GF-D8 (cell line): Measurements from ENCODE around the gene TMEM266.

Experiments used
- DNase-seq: peaks from one replicate; lab custom pipeline; 2025; lab: John Stamatoyannopoulos, UW

The TMEM266 gene

DNA sequence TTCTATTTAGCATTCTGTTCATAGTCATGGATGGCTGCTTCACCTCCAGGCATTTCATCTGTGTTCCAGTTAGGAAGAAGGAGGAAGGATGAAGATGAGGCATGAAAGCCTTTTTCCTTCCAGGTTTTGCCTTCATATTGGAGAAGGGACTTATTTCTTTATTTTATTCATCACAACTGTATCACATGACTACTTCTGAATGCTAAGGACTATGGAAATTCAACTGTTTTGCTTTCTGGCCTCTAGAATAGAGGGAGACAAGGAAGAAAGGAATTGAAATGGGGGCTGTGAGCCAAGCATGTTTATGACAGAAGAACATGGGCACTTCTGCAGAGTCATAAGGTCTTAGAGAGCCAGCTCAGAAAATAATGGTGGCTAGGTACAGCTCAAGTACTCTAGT, 10.4 kb downstream of the TMEM266 start:
- DNase-seq: no peak

DNA sequence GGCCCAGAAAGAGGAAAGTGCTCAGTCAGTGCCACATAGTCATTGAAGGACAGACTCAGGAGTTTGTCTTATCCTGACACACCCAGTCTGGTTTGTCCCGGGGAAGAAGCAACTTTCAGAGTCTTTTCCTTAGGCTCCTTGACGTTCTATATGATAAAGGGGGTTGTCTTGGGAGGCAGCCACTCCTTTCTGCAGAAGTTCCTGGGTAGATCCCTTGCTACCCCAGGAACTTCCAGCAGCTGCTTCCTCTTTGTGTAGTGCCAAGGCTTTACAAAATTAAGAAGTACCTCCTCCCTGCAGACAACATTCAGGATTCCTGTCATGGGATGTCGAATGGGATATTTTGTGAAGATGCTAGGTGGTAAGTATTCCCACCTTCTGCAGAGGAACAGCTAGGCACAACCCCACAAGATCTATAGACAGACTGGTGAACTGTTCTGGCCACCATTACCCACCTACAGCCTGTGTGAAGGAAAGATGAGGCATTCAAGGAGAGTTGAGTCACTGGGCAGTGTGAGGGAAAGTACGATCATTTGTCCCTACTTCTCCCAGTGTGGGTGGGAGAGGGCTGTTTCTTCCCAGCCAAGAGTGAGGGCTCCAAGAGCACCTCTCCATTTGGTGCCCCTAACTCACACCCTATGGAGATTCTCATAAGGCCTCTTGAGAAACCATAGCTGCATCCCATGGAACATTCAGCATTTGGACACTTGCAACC, 11.3 kb downstream of the TMEM266 start:
- no peak for DNase-seq

DNA sequence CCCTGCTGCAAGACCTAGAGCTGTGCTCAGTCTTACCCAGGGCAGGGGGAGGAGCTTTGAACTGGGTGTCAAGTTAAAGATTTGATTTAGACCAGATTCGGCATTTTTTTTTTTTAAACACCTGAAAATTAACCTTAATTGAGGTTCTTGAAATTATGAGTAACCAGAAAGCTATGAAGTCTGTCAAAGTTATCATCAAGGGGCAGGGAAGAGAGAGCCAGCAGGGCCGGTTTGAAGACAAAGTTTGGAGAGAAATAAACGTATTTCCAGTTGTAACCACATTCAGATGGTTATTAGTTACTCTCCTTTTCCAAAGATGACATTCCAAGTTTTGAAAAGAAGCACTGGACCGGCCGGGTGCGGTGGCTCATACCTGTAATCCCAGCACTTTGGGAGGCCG, 12.0 kb downstream of the TMEM266 start:
- no peak for DNase-seq

DNA sequence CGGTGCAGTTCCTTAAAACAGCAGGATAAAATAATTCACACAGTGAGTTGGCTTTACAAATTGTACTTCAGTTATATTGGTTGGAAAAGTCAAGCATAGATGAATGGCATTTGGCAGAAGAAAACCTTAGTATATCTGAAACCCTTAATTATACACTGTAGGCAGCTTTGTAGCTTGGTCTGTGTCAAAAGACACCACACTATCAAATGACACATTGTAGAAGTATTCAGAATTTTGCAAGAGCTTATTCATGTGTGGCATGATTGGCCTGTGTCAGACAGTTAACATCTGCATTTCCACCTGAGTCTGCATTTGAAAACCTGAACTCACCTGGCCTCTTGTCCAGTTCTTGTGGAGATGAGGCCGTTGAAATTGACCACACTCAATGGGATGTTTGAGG, 13.8 kb downstream of the TMEM266 start:
- DNase-seq: no peak

DNA sequence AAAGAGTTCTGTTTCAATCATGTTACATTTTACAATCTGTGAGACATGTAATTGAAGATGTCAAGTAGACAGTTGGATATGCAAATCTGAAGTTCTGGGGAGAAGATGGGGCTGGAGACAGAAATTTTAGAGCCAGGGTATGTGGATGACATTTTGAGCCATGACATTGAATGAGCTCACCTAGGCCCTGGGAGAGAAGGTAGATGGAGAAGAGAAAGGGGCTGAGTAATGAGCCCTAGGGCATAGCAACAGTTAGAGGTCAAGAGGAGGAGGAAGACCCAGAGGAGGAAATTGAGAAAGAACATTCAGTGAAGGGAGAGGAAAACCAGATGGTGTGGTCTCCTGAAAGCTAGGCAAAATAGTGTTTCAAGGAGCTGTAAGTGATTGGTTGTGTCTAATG, 15.3 kb downstream of the TMEM266 start:
- peak; percentile 60 for DNase-seq

DNA sequence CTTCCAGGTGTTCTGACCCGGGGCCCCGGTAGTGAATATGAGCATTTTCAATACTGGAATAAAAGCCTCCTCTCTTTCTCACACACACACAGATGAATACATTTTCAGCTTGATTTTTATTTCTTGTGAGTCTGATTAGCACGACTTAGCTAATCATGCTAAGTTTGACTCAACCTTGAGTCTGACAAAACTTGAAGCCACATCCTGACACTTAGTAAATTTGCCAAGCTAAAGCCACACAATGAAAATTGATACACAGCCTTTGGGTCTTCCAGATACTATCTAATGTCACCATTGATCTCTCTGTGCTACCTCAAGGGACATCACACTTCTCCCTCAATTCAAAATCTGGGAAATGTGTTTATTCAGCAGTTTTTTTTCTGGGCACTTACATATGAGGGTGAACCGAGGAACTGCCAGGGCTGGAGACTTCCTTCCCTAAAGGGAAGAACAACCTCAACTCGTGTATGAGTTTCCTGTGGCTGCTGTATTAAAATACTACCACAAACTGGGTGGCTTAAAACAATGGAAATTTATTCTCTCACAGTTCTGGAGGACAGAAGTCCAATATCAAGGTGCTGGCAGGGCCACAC, 18.6 kb downstream of the TMEM266 start:
- DNase-seq: no peak

DNA sequence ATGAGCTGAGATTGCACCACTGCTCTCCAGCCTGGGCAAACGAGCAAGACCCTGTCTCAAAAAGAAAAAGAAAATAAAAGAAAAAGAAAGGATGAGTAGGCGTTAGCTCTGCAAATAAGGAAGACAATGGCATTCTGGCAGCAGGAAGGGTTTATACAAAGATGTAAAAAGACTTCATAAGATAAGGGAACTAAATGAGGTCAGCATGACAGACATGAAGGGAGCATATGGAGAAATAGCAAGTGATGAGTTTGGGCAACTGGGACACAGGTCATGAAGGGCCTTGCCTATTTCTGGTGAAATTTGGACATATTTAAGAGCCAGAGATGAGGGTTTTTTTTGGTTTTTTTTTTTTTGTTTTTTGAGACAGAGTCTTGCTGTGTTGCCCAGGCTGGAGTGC, 24.5 kb downstream of the TMEM266 start:
- no peak for DNase-seq

DNA sequence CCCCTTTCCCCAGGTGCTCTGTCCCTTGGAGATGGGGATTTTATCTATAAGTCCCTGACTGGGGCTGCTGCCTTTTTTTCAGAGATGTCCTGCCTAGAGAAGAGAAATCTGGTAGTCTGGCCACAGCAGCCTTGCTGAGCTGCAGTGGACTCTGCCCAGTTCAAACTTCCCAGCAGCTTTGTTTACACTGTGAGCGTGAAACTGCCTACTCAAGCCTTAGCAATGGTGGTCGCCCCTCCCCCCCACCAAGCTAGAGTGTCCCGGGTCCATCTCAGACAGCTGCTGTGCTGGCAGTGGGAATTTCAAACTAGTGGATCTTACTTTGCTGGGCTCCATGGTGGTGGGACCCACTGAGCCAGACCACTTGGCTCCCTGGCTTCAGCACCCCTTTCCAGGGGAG, 38.9 kb downstream of the TMEM266 start:
- DNase-seq: no peak

DNA sequence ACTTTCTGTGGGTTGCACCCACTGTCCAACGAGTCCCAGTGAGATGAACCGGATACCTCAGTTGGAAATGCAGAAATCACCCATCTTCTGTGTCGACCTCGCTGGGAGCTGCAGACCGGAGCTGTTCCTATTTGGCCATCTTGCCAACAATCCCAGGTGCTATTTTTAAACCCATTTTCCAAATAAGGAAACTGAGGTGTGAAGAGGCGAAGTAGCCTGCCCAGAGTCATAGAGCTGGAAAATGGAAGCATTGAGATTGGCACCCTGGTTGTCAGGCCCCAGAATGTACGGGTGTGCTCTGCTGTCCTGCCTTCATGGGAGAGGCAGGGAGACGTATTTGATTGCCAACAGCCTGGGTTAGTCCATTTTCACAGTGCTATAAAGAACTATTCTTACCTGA, 39.6 kb downstream of the TMEM266 start:
- no peak for DNase-seq

DNA sequence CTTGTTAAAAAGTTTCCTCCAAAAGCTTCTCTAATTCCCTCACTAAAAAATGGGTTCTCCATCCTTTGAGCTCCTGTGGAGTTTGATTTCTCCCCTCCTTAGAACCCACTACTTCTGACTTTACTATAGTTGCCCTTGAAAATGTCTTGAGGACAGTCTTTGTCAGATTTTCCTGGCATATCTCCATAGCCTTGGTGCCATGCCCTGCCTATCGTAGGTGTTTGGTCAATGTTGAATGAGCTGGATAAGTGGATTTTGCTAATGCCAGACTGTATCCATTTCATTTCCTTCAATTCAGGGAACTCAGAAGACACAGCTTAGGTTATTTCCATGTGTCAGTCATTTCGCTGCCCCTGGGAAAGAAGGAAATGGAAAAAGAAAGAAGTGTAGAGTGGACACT, 40.6 kb downstream of the TMEM266 start:
- no peak for DNase-seq

DNA sequence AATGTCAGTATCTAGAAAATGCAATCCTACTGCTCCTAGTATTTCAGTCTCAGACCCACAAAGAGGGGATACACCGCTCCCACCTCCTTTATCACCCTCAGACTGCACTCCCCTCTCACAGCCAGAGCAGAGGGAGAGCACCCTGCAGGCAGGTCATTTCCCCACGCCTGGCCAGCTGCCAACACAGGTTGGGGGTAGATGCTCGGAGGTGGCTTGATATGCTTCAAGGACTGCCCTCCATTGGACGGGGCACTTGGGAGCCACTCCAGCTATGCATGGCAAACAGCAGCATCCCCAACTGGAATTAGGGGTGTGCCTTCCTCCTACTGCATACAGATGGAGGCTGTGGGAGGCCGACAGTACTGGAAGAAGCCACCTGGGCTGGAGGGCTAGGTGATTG, 41.9 kb downstream of the TMEM266 start:
- no peak for DNase-seq

DNA sequence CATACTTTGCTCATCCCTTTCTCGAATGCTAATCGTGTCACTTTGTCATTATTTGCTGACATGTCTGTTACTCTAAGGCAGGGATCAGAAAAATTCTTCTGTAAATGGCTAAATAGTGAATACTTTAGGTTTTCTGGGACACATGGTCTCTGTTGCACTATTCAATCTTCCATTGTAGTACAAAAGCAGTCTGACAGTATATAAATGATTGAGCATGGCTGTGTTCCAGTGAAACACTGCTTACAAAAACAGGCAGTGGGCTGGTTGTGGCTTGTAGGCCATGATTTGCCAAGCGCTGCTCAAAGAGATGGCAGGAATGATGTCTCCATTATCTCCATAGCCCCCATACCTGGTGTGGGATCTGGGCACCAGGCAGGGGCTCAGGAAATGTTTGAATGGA, 45.6 kb downstream of the TMEM266 start:
- DNase-seq: no peak

DNA sequence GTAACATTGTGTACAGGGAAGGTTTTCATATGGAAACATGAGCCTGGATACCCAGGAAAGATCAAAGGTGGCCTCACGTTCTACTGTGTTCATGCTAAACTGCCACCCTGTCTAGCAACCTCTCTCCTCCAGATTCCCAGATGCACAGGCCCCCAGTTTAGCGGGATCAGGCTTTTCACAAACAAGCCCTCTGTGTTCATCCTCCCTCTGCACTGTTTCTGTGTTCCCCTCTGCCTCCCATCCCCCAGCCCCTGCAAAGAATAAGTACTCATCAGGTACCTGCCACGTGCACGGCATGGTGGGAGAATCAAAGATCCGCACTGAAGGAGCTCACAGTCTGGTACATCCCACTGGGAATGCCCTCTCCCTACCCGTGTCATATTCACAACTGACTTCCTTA, 46.1 kb downstream of the TMEM266 start:
- no peak for DNase-seq

DNA sequence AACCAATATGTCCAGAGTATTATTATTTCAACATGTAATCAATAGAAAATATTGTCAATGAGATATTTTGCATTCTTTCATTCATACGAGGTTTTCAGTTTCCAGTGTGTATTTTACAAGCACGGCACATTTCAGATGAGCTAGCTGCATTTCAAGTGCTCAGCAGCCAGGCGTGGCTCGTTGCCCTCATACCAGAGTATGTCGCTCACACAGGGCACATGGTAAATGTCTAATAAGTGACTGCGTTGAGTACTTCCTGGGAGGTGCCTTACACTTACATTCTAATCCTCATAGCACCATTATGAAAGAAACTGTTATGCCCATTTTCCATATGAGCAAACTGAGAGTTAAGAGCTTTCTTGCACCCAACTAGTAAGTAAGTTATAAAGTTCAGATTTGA, 47.4 kb downstream of the TMEM266 start:
- no peak for DNase-seq

DNA sequence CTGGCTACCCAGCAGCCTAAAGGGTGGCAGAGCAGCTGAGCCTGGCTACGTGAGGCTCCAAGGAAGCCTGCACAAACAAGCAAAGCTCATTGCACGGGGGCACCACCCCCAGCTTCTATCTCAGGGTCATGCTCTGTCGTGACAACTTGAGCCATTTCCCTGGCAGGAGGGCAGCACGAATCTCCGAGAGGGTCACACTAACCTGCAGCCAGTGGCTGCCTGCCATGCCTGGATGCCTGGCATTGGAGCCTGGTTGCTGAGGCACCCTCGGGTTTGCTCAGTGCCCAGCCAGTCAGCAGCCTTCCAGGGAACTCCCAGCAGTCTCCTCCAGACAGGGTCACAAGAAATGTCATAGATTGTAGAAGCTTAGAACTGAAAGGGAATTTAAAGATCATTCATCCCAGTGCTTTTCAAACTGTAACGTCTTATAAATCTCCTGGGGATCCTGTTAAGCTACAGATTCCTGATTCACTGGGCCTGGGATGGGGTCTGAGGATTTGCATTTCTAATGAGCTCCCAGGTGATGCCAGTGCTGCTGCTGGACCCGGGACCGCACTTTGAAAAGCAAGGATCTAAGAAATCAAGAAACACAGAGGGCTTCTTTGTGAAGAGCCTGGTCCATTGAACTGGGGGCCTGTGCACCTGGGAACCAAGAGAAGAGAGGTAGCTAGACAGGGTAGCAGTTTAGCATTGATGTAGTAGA, 48.4 kb downstream of the TMEM266 start:
- DNase-seq: no peak

DNA sequence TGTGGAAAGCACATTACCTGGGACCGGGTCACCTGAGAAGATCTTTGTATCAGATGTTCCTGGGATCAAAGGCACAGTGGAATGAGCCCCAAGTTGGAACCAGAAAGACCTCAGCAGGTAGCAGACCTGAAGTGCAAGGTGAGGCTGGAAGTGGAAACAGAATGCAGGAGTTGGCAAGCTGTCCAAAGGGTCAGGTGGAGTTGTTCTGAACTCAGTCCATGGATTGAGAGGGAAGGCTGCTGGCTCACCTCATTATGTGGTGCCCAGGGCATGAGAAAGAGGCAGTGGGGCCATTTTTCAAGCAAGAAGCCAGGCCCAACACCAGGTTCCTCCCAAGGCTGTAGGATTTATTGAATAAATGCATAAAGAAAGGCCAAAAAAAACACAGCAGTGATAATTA, 49.3 kb downstream of the TMEM266 start:
- no peak for DNase-seq

DNA sequence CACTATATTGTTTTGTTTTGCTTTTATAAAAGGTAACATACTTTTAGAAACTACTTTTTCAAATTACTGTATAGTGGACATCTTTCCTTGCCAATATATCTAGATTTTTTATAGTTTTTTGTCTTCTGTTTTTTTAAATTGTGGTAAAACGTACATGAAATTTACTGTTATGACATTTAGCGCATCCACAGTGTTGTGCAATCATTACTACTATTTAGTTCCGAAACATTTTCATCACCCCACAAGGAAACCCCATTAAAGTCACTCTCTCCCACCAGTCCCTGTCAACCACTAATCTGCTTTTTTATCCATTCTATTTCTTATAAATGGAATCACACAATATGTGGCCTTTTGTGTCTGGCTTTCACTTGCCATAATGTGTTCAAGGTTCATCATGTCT, 54.8 kb downstream of the TMEM266 start:
- DNase-seq: no peak

DNA sequence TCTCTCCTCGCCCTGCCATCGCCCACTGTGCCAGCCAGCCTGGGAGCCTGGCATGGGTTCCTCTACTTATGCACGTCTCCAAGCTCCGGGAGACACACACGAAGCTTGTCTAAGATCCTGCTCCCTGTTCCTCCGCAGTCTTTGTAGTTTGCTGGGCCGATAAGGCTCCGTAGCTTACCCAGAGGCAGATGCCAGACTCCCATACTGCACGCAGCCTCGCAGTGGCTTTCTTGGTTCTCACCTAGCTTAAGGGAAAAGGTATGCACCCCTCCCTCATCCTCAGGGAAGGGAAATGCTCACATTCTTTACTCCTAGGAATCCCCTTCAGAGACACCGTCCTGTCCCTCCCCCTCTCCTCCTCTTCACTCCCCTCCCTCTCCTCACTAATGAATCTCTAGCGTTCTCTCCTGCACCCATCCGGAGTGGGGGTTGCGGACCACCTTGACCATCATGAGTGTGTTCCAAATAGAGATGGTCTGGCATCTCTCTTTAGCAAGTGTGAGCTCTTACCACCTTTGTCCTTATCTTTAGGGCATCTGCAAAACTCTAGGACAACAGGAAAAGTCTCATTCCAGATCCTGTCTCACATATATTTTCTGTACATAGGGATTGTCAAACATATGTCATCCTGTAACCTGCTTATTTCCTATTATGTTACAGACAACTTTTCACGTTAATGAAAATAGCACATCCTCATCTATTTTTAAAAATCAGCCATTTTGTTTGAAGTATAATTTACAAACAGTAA, 56.5 kb downstream of the TMEM266 start:
- DNase-seq: no peak

DNA sequence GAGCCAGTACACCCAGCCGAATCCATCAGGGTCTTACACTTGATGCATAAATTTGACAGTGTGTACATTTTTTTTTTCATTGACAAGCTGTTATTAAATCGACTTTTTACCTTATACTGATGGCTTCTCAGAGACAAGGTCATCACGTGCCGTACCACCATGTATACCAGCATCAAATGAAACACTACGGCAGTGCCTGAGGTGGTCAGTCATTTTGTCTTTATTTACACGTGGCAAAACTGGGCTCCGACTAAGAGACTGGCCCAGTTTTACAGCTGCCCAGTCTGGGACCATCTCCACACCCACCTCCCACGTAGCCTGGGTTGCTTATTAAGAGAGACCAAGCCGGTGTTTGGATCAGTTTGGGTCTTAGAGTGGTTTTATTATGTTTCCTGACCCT, 57.4 kb downstream of the TMEM266 start:
- DNase-seq: no peak

DNA sequence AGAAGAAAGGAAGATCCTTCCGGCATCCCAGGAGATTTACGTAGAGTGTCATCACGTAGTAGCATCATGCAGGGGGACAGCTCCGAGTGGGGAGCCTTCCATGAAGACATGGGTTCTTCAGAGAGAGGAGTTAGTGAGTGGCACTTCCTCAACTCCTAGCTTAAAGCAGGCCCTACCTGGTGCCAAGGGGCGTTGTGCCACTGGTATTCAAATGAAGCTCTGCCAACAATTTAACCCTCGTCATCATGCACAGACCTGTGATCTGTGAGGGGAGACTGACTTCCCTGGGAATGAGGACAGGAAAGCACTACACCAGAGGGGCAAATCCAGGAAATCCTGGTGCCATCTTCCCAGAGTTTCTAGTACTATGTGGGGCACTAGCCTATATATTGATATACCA, 59.0 kb downstream of the TMEM266 start:
- DNase-seq: no peak

DNA sequence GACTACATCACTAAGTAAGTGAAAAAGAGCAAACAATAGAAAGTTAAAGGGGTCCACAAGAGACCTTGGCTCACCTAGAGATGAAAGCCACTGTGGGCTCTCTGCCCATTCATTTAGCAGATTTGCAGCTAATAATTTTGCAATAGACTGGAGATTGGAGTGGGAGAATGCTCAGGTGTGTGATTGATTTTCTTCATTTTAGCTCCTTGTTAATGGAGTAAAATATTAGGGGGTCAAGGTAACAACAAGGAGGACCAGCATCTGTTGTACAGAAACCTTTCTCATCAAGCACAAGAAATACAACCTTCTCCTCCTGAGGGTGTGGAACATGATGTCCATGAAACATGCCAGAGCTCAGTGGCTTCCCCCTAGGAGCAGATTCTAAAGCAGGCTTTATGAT, 63.2 kb downstream of the TMEM266 start:
- no peak for DNase-seq

DNA sequence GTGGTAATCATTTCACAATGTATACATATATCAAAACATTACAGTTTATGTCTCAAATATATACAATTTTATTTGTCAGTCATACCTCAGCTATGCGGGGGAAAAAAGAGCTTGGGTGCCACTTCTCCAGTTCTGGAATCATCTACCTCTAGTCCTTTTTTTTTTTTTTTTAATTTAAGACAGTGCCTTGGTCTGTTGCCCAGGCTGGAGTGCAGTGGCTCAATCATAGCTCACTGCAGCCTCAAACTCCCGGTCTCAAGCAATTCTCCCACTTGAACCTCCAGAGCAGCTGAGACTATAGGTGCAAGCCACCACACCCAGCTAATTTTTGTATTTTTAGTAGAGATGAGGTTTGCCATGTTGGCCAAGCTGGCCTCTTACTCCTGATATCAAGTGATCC, 67.4 kb downstream of the TMEM266 start:
- DNase-seq: no peak

DNA sequence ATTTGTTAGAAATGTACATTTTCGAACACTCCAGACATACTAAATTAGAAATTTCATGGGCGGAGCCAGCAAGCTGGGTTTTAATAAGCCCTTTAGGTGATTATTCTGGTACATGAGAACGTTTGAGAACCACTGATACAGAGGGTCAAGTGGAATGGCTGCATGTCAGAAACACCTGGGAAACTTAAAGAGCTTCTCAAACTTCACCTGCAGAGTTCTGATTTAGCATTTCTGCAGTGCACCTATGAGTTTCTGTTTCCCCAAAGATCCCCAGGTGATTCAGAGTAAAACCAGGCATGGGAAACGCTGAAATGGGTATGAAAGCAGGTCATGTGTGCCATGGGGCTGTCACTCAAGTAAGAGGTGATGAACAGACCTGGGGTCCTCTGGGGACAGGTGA, 68.1 kb downstream of the TMEM266 start:
- no peak for DNase-seq
